ENCODE results near the gene GALNT4. TPM values are rescaled to one million over a fixed set of nuclear protein-coding genes. Genes with fewer than 3 reads are reported as not detected.
A peak's percentile ranks its signal among the peaks of the same experiment; 100 is the strongest.

Gene GALNT4
- total RNA-seq, 4 donors from 2014 or later = 5.0 to 6.2 (median 5.4) TPM

DNA sequence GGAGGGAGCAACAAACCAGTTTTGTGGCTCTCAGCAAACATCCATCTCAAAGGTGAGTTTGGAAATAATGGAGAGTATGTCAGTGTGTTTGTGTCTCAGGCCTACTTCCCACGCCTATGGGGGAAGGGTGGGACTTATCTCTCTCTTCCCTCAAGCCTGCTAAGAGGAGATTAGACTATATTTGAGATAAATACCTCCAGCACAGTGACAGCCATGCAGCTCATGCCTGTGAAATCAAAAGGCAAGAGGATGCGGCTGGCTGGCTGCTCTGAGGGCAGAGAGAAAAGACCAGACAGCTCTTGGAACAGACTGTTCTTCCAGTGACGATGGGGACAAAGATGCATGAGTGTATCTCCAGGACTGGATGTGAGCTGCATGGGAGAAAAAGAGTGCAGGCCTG, 16.0 kb upstream of the GALNT4 start:
- TF ChIP-seq POLR2A (IDR thresholded peaks at IDR 0.05; ENCODE audit: low read depth) (no peak), EP300 (IDR thresholded peaks at IDR 0.05) (no peak), POLR2AphosphoS5 (IDR thresholded peaks at IDR 0.05) (no peak)
- TF ChIP-seq, protein P1, sequence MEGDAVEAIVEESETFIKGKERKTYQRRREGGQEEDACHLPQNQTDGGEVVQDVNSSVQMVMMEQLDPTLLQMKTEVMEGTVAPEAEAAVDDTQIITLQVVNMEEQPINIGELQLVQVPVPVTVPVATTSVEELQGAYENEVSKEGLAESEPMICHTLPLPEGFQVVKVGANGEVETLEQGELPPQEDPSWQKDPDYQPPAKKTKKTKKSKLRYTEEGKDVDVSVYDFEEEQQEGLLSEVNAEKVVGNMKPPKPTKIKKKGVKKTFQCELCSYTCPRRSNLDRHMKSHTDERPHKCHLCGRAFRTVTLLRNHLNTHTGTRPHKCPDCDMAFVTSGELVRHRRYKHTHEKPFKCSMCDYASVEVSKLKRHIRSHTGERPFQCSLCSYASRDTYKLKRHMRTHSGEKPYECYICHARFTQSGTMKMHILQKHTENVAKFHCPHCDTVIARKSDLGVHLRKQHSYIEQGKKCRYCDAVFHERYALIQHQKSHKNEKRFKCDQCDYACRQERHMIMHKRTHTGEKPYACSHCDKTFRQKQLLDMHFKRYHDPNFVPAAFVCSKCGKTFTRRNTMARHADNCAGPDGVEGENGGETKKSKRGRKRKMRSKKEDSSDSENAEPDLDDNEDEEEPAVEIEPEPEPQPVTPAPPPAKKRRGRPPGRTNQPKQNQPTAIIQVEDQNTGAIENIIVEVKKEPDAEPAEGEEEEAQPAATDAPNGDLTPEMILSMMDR (IDR thresholded peaks at IDR 0.05) = no peak
- Histone ChIP-seq H3K4me3 (no peak overlapping the region), H3K9me3 (no peaks in the 10 kb centered on the region), H3K27me3 (no peaks in the 10 kb centered on the region), H3K27ac (replicated peaks in 1 of 4) (no peak overlapping the region), H3K4me1 (peaks cover 12 to 22% (median 18%) of the 10 kb centered on the region in 4 donors), H3K36me3 (peaks cover 0 to 3% (median 0%) of the 10 kb centered on the region in 4 donors)
- intact Hi-C loops (cut with DNase I) = loop anchor here (5.0 to 10.0 kb wide), 3 partner anchors 167 to 1314 kb away; partner anchors contain the start of gene ATP2B1
- peak; percentile 89 for DNase-seq (ENCODE audit: extremely low spot score)
- 87% methylated on average over 3 of the region's 3 CpGs for WGBS

DNA sequence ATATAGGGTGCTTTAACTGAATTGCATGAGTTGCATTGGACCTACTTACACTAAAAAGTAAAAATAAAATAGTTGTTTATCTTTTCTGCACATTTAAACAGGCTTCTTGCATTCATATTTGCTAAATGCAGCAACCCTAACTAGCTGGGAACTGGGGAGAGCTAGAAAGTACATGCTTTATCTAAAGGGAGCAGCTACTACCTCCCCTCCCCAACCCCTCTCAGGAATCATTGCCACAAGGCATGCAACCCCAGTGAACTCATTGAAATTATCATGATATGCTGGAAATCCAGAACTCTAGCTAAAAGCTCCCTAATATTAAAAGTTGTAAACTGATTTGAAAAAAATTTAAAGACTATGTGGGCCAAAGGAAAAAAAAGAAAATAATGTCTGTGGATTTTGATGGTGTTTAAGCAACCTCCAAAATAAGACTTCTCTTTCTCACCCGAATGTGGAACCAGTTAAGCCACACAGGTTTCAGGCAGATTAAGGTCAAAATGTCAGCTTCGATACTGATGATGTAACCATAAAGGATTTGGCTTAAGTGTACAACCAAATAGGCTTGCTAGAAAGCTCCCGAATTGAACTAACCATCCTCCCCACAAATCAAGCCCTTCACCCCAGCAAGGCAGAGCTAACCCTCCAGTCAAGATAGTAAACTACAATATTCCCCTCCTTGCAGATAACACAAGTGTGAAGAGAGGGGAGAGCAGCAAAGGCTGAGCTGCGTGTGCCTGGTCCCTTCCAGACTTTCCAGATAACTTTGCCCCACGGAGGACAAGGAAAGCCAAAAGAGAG, 15.0 kb upstream of the GALNT4 start:
- TF ChIP-seq, protein P1 (IDR thresholded peaks at IDR 0.05) = no peak
- TF ChIP-seq EP300 (IDR thresholded peaks at IDR 0.05) = no peak
- TF ChIP-seq POLR2A (IDR thresholded peaks at IDR 0.05; ENCODE audit: low read depth) = no peak
- no peak for TF ChIP-seq POLR2AphosphoS5 (IDR thresholded peaks at IDR 0.05)

DNA sequence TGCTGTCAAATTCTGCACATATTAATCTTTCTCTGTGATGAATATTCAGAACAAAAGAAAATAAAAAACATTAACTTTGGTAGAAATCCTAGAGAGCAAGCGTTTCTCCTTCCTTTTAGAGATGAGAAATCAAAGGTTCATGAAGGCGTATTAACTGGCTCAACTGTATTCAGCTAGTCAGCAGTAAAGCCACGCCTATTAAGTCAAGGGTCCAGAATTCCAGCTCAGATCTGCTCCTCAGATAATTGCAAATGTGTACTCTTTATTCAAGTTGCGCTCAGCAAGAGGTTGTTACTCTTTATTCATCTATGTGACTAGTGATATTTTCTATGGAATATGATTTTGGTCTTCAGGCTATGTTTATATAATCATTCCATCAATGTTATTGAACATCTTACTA, 14.3 kb upstream of the GALNT4 start:
- Histone ChIP-seq H3K4me3 (no peak overlapping the region), H3K27me3 (no peaks in the 10 kb centered on the region), H3K9me3 (no peaks in the 10 kb centered on the region), H3K4me1 (peaks cover 0 to 12% (median 7%) of the 10 kb centered on the region in 4 donors), H3K36me3 (peaks cover 0 to 3% (median 0%) of the 10 kb centered on the region in 4 donors), H3K27ac (replicated peaks in 1 of 4) (no peak overlapping the region)
- DNase-seq (ENCODE audit: extremely low spot score) = peak; percentile 42
- WGBS = 93% methylated on average over 4 of the region's 4 CpGs
- TF ChIP-seq POLR2AphosphoS5 (IDR thresholded peaks at IDR 0.05) (no peak), POLR2A (IDR thresholded peaks at IDR 0.05; ENCODE audit: low read depth) (no peak), EP300 (IDR thresholded peaks at IDR 0.05) (no peak)
- TF ChIP-seq, protein P1 (IDR thresholded peaks at IDR 0.05) = no peak
- intact Hi-C loops (cut with DNase I) = no loop called here

More for the DNA sequence above, 15.0 kb upstream of the GALNT4 start:
- H3K27me3 ChIP-seq = no peaks in the 10 kb centered on the region
- H3K4me3 ChIP-seq = no peak overlapping the region
- intact Hi-C loops (cut with DNase I) = loop anchor here (5.0 to 10.0 kb wide), 3 partner anchors 168 to 1315 kb away; partner anchors contain the start of gene ATP2B1
- H3K36me3 ChIP-seq = peaks cover 0 to 3% (median 0%) of the 10 kb centered on the region in 4 donors
- peak; percentile 29 for DNase-seq (ENCODE audit: extremely low spot score)
- no peaks in the 10 kb centered on the region for H3K9me3 ChIP-seq
- WGBS = 85% methylated on average over 5 of the region's 5 CpGs
- H3K4me1 ChIP-seq = peaks cover 5 to 15% (median 9%) of the 10 kb centered on the region in 4 donors
- H3K27ac ChIP-seq (replicated peaks in 1 of 4) = no peak overlapping the region

DNA sequence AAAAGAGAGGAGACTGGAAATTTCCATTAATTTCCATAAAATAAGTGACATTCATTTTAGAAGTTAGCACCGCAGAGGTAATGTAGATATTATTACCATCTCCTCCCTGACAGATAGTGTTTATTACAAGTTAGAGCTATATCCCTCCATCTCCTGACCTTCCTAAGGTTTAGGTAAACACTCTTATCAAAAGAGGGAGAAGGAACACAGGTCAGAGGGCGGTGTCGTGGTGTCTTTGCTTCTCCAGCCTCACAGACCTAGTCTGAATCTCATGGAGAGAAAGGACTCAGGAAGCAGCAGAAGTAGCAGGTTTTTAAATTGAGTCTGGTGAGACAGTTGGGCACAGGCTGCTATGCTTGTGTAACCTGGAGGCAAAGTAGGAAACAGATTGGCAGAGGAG, 12.8 kb upstream of the GALNT4 start:
- Histone ChIP-seq H3K4me1 (no peaks in the 10 kb centered on the region), H3K4me3 (no peak overlapping the region), H3K27ac (replicated peaks in 1 of 4) (no peak overlapping the region), H3K9me3 (no peaks in the 10 kb centered on the region), H3K27me3 (no peaks in the 10 kb centered on the region), H3K36me3 (peaks cover 0 to 3% (median 0%) of the 10 kb centered on the region in 4 donors)
- intact Hi-C loops (cut with DNase I) = no loop called here
- DNase-seq (ENCODE audit: extremely low spot score) = peak; percentile 14
- TF ChIP-seq, protein P1 (IDR thresholded peaks at IDR 0.05) = no peak
- TF ChIP-seq EP300 (IDR thresholded peaks at IDR 0.05) = no peak
- no peak for TF ChIP-seq POLR2AphosphoS5 (IDR thresholded peaks at IDR 0.05)
- no peak for TF ChIP-seq POLR2A (IDR thresholded peaks at IDR 0.05; ENCODE audit: low read depth)
- WGBS = 86% methylated on average over 3 of the region's 3 CpGs

All from esophagus muscularis mucosa (tissue), 4 donors.